ENCODE measurements around the gene KRT77. TPM values are rescaled to one million over a fixed set of nuclear protein-coding genes. Genes with fewer than 3 reads are reported as not detected.

The KRT77 gene
- polyA plus RNA-seq, 3 donors from 2014 or later, result not detected

GRCh38 chr12:52735816-52736632 is 32.7 kb upstream of the KRT77 start:
- Mint-ChIP-seq H3K27ac (no peak overlapping the region), H3K4me1 (no peaks in the 10 kb centered on the region), H3K36me3 (no peaks in the 10 kb centered on the region), H3K27me3 (ENCODE audit: low read depth in 3 of 3) (peaks cover 4 to 13% (median 11%) of the 10 kb centered on the region in 3 donors), H3K4me3 (no peak overlapping the region), H3K9me3 (no peaks in the 10 kb centered on the region)
- DNase-seq, result no peak

- Mint-ChIP-seq H3K4me3 (no peak overlapping the region), H3K9me3 (peaks cover 0 to 2% (median 0%) of the 10 kb centered on the region in 6 donors), H3K4me1 (no peaks in the 10 kb centered on the region), H3K36me3 (no peaks in the 10 kb centered on the region), H3K27me3 (ENCODE audit: low read depth in 3 of 3) (peaks cover 8 to 12% (median 11%) of the 10 kb centered on the region in 3 donors), H3K27ac (no peak overlapping the region)
- no peak for DNase-seq
Measured at GRCh38 chr12:52735106-52735505, 31.8 kb upstream of the KRT77 start.

GRCh38 chr12:52730793-52731192 is 27.5 kb upstream of the KRT77 start:
- Mint-ChIP-seq H3K4me1 (no peaks in the 10 kb centered on the region), H3K9me3 (peaks cover 0 to 2% (median 0%) of the 10 kb centered on the region in 6 donors), H3K4me3 (no peak overlapping the region), H3K27me3 (ENCODE audit: low read depth in 3 of 3) (peaks cover 3 to 12% (median 8%) of the 10 kb centered on the region in 3 donors), H3K36me3 (no peaks in the 10 kb centered on the region), H3K27ac (no peak overlapping the region)
- no peak for DNase-seq

GRCh38 chr12:52730383-52730782 is 27.1 kb upstream of the KRT77 start:
- Mint-ChIP-seq H3K27ac (no peak overlapping the region), H3K4me3 (no peak overlapping the region), H3K4me1 (no peaks in the 10 kb centered on the region), H3K9me3 (peaks cover 0 to 2% (median 0%) of the 10 kb centered on the region in 6 donors), H3K27me3 (ENCODE audit: low read depth in 3 of 3) (peaks cover 3 to 10% (median 7%) of the 10 kb centered on the region in 3 donors), H3K36me3 (no peaks in the 10 kb centered on the region)
- no peak for DNase-seq

- no peak for DNase-seq
- Mint-ChIP-seq H3K36me3 (no peaks in the 10 kb centered on the region), H3K27ac (no peak overlapping the region), H3K4me1 (no peaks in the 10 kb centered on the region), H3K9me3 (peaks cover 0 to 2% (median 0%) of the 10 kb centered on the region in 6 donors), H3K4me3 (no peak overlapping the region), H3K27me3 (ENCODE audit: low read depth in 3 of 3) (peaks cover 1 to 6% (median 3%) of the 10 kb centered on the region in 3 donors)
Measured at GRCh38 chr12:52729147-52729546, 25.8 kb upstream of the KRT77 start.

GRCh38 chr12:52728374-52728773 is 25.1 kb upstream of the KRT77 start:
- no peak overlapping the region for H3K4me3 Mint-ChIP-seq
- H3K27ac Mint-ChIP-seq, result peak overlapping the region in 1 of 6 donors; percentile 1
- peaks cover 1 to 6% (median 3%) of the 10 kb centered on the region in 3 donors for H3K27me3 Mint-ChIP-seq (ENCODE audit: low read depth in 3 of 3)
- no peaks in the 10 kb centered on the region for H3K36me3 Mint-ChIP-seq
- no peaks in the 10 kb centered on the region for H3K4me1 Mint-ChIP-seq
- no peak for DNase-seq
- peaks cover 0 to 2% (median 0%) of the 10 kb centered on the region in 6 donors for H3K9me3 Mint-ChIP-seq

- no peak for DNase-seq
- H3K9me3 Mint-ChIP-seq, result peaks cover 0 to 2% (median 0%) of the 10 kb centered on the region in 6 donors
- H3K4me1 Mint-ChIP-seq, result no peaks in the 10 kb centered on the region
- peak overlapping the region in 1 of 6 donors; percentile 63 for H3K27ac Mint-ChIP-seq
- peaks cover 1 to 6% (median 2%) of the 10 kb centered on the region in 3 donors for H3K27me3 Mint-ChIP-seq (ENCODE audit: low read depth in 3 of 3)
- no peaks in the 10 kb centered on the region for H3K36me3 Mint-ChIP-seq
- H3K4me3 Mint-ChIP-seq, result no peak overlapping the region
Measured at GRCh38 chr12:52727037-52727436, 23.7 kb upstream of the KRT77 start.

- Mint-ChIP-seq H3K27me3 (ENCODE audit: low read depth in 3 of 3) (peaks cover 1 to 6% (median 2%) of the 10 kb centered on the region in 3 donors), H3K4me3 (no peak overlapping the region), H3K27ac (no peak overlapping the region), H3K4me1 (no peaks in the 10 kb centered on the region), H3K9me3 (peaks cover 0 to 2% (median 0%) of the 10 kb centered on the region in 6 donors), H3K36me3 (no peaks in the 10 kb centered on the region)
- no peak for DNase-seq
Measured at GRCh38 chr12:52726451-52726850, 23.1 kb upstream of the KRT77 start.

GRCh38 chr12:52724384-52724783 is 21.1 kb upstream of the KRT77 start:
- DNase-seq, result no peak
- peak overlapping the region in 1 of 6 donors; percentile 42 for H3K27ac Mint-ChIP-seq
- no peaks in the 10 kb centered on the region for H3K4me1 Mint-ChIP-seq
- no peaks in the 10 kb centered on the region for H3K36me3 Mint-ChIP-seq
- H3K27me3 Mint-ChIP-seq (ENCODE audit: low read depth in 3 of 3), result peaks cover 1 to 3% (median 3%) of the 10 kb centered on the region in 3 donors
- no peaks in the 10 kb centered on the region for H3K9me3 Mint-ChIP-seq
- no peak overlapping the region for H3K4me3 Mint-ChIP-seq

GRCh38 chr12:52722680-52723079 is 19.4 kb upstream of the KRT77 start:
- H3K27me3 Mint-ChIP-seq (ENCODE audit: low read depth in 3 of 3), result peaks cover 3% of the 10 kb centered on the region in 3 donors
- H3K4me3 Mint-ChIP-seq, result no peak overlapping the region
- no peaks in the 10 kb centered on the region for H3K4me1 Mint-ChIP-seq
- H3K9me3 Mint-ChIP-seq, result no peaks in the 10 kb centered on the region
- no peak for DNase-seq
- H3K27ac Mint-ChIP-seq, result peak overlapping the region in 1 of 6 donors; percentile 31
- no peaks in the 10 kb centered on the region for H3K36me3 Mint-ChIP-seq

- H3K27me3 Mint-ChIP-seq (ENCODE audit: low read depth in 3 of 3), result peaks cover 3 to 4% (median 4%) of the 10 kb centered on the region in 3 donors
- peak overlapping the region in 2 of 6 donors; percentile 21 to 29 for H3K27ac Mint-ChIP-seq
- H3K36me3 Mint-ChIP-seq, result no peaks in the 10 kb centered on the region
- DNase-seq, result no peak
- no peak overlapping the region for H3K4me3 Mint-ChIP-seq
- H3K9me3 Mint-ChIP-seq, result no peaks in the 10 kb centered on the region
- H3K4me1 Mint-ChIP-seq, result no peaks in the 10 kb centered on the region
Measured at GRCh38 chr12:52721838-52722470, 18.6 kb upstream of the KRT77 start.

- H3K9me3 Mint-ChIP-seq, result no peaks in the 10 kb centered on the region
- no peaks in the 10 kb centered on the region for H3K4me1 Mint-ChIP-seq
- H3K36me3 Mint-ChIP-seq, result no peaks in the 10 kb centered on the region
- H3K27me3 Mint-ChIP-seq (ENCODE audit: low read depth in 3 of 3), result peaks cover 3 to 11% (median 9%) of the 10 kb centered on the region in 3 donors
- H3K4me3 Mint-ChIP-seq, result no peak overlapping the region
- peak overlapping the region in 1 of 6 donors; percentile 40 for H3K27ac Mint-ChIP-seq
- DNase-seq, result no peak
Measured at GRCh38 chr12:52720365-52720886, 17.1 kb upstream of the KRT77 start.

- H3K27ac Mint-ChIP-seq, result peak overlapping the region in 1 of 6 donors; percentile 54
Measured at GRCh38 chr12:52716061-52716460, 12.7 kb upstream of the KRT77 start.

GRCh38 chr12:52715416-52715815 is 12.1 kb upstream of the KRT77 start:
- Mint-ChIP-seq H3K4me3 (peak overlapping the region in 2 of 5 donors; percentile 34 to 62), H3K9me3 (no peaks in the 10 kb centered on the region), H3K27ac (no peak overlapping the region), H3K27me3 (ENCODE audit: low read depth in 3 of 3) (peaks cover 10 to 33% (median 12%) of the 10 kb centered on the region in 3 donors), H3K4me1 (peaks cover 8 to 16% of the 10 kb centered on the region in 2 donors), H3K36me3 (peaks cover 0 to 4% (median 0%) of the 10 kb centered on the region in 3 donors)
- no peak for DNase-seq

More at GRCh38 chr12:52716061-52716460, 12.7 kb upstream of the KRT77 start:
- peak overlapping the region in 1 of 5 donors; percentile 69 for H3K4me3 Mint-ChIP-seq
- peaks cover 8 to 16% of the 10 kb centered on the region in 2 donors for H3K4me1 Mint-ChIP-seq
- no peak for DNase-seq
- H3K27me3 Mint-ChIP-seq (ENCODE audit: low read depth in 3 of 3), result peaks cover 11 to 33% (median 12%) of the 10 kb centered on the region in 3 donors
- H3K9me3 Mint-ChIP-seq, result no peaks in the 10 kb centered on the region
- peaks cover 0 to 4% (median 0%) of the 10 kb centered on the region in 3 donors for H3K36me3 Mint-ChIP-seq
